Measurements from ENCODE around the gene CARHSP1.

- TF ChIP-seq CTCF (IDR thresholded peaks at IDR 0.05; ENCODE audit: poor library complexity) (no peak), EZH2phosphoT487 (IDR thresholded peaks at IDR 0.05; ENCODE audit: low read depth, severe bottlenecking, unreplicated experiment) (no peak), EZH2 (IDR thresholded peaks at IDR 0.05; ENCODE audit: borderline replicate concordance) (no peak)
Measured at GRCh38 chr16:8866884-8867215, 2.0 kb downstream of the CARHSP1 start.
